K562 (cell line): ENCODE measurements around the gene KBTBD2. TPM values are rescaled to one million over a fixed set of nuclear protein-coding genes. Genes with fewer than 3 reads are reported as not detected.

Experiments used
- TGIF2 ChIP-seq: sonication (generic); formaldehyde crosslinking; IDR thresholded peaks from 2 replicates; pipeline ENCODE4 v1.8.1; 2022; ENCODE audit warnings: mild to moderate bottlenecking, missing genetic modification reagents, moderate library complexity
- polyA plus RNA-seq, 8 experiments: library from polyadenylated mRNA; depleted of rRNA in 4 of 8; stranded (reverse) in 5 of 8; unstranded in 3 of 8; fragments of >200 nt; fragmentation: Nextera tagmentation in 2 of 8; fragmentation: Illumina TruSeq in 1 of 8; extraction: Ambion mirVana in 2 of 8; extraction: Trizol in 1 of 8; gene quantifications; 2 replicates each; pipeline versions ENCODE4 v1.2.1 to v1.2.3, GENCODE V29; 2011 to 2014; ENCODE audit warnings: inconsistent platforms in 1 of 8, missing spikeins in 1 of 8
- total RNA-seq, 7 experiments: library from RNA; depleted of rRNA in 6 of 7; stranded (reverse); fragments of >200 nt in 6 of 7; fragmentation: Illumina TruSeq in 2 of 7; extraction: Trizol in 2 of 7; gene quantifications; 2 replicates each; pipeline versions ENCODE4 v1.2.1 to v1.2.3, GENCODE V29; 2011 to 2021; ENCODE audit warnings: low replicate concordance in 1 of 7
- TF ChIP-seq, protein P1 (sequence below): fragments of 450-650 bp; IDR thresholded peaks from 2 replicates; pipeline ENCODE4 v1.7.0; 2016; ENCODE audit warnings: borderline replicate concordance
- TF ChIP-seq, protein P2 (sequence below): fragments of 250-450 bp; sonication (Bioruptor Pico); IDR thresholded peaks from 2 replicates; pipeline ENCODE4 v1.8.0; 2022; ENCODE audit warnings: inconsistent platforms
- TF ChIP-seq, protein P3 (sequence below): sonication (generic); formaldehyde crosslinking; IDR thresholded peaks from 2 replicates; pipeline ENCODE4 v1.8.0; 2022; ENCODE audit warnings: mild to moderate bottlenecking, missing genetic modification reagents
- TF ChIP-seq, protein P4 (sequence below): fragments of 250-450 bp; sonication (Bioruptor Pico); IDR thresholded peaks from 2 replicates; pipeline ENCODE4 v1.6.1; 2021; ENCODE audit warnings: mild to moderate bottlenecking
- TF ChIP-seq, protein P5 (sequence below): sonication (generic); formaldehyde crosslinking; IDR thresholded peaks from 2 replicates; pipeline ENCODE4 v1.8.1; 2022; ENCODE audit warnings: missing genetic modification reagents
- TF ChIP-seq, protein P6 (sequence below): sonication (generic); formaldehyde crosslinking; IDR thresholded peaks from 2 replicates; pipeline ENCODE4 v1.9.0; 2022; ENCODE audit warnings: mild to moderate bottlenecking, missing genetic modification reagents
- TF ChIP-seq, protein P7 (sequence below): fragments of 250-450 bp; sonication (Bioruptor Pico); IDR thresholded peaks from 2 replicates; pipeline ENCODE4 v1.8.0; 2021; ENCODE audit warnings: moderate library complexity, mild to moderate bottlenecking, inconsistent platforms

Gene KBTBD2
- total and polyA plus RNA-seq, 9 of the 15 experiments (the other 6 are each of a cell fraction or from before 2014, with no cell fraction given) = 22.8 to 62.2 (median 30.8) TPM

DNA sequence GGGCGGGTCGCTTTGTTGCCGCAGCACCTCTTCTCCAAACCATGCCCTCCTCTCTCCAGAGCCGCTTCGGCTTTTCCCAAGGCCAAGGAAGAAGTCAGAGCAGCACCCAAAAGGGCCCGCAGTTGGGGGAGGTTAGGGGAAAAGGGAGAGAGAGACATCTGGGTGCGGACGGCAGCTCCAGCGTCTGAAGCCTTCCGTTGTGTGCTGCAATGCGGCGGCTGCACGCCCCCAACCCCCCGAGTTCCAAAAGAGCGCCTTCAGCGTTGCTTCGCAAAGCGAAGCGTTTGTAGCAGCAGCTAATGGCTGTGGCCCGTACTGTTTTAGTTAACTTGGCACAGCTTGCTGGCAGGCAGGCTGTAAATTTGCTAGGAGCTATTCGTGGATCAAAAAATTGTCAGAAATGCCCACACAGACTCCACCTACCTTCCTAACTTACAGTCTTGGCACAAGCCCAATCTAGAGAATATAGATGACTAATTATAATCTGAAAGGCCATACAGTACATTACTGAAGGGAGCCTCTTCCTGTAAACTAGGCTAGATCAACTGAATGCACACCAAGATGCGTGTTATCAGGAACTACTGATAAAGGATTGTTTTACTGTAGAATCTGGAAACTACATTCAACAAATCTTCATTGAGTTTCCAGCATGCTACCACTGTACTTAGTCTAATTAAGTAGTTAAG, 1.1 kb upstream of the KBTBD2 start (continued):
- TF ChIP-seq, protein P1, sequence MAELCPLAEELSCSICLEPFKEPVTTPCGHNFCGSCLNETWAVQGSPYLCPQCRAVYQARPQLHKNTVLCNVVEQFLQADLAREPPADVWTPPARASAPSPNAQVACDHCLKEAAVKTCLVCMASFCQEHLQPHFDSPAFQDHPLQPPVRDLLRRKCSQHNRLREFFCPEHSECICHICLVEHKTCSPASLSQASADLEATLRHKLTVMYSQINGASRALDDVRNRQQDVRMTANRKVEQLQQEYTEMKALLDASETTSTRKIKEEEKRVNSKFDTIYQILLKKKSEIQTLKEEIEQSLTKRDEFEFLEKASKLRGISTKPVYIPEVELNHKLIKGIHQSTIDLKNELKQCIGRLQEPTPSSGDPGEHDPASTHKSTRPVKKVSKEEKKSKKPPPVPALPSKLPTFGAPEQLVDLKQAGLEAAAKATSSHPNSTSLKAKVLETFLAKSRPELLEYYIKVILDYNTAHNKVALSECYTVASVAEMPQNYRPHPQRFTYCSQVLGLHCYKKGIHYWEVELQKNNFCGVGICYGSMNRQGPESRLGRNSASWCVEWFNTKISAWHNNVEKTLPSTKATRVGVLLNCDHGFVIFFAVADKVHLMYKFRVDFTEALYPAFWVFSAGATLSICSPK = no peak
- TF ChIP-seq, protein P2, sequence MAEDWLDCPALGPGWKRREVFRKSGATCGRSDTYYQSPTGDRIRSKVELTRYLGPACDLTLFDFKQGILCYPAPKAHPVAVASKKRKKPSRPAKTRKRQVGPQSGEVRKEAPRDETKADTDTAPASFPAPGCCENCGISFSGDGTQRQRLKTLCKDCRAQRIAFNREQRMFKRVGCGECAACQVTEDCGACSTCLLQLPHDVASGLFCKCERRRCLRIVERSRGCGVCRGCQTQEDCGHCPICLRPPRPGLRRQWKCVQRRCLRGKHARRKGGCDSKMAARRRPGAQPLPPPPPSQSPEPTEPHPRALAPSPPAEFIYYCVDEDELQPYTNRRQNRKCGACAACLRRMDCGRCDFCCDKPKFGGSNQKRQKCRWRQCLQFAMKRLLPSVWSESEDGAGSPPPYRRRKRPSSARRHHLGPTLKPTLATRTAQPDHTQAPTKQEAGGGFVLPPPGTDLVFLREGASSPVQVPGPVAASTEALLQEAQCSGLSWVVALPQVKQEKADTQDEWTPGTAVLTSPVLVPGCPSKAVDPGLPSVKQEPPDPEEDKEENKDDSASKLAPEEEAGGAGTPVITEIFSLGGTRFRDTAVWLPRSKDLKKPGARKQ (CRISPR knock-in tag) = peak; percentile 70; the same call in 1 of the 2 replicates
- TF ChIP-seq, protein P3, sequence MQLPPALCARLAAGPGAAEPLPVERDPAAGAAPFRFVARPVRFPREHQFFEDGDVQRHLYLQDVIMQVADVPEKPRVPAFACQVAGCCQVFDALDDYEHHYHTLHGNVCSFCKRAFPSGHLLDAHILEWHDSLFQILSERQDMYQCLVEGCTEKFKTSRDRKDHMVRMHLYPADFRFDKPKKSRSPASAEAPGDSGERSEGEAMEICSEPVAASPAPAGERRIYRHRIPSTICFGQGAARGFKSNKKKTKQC (CRISPR knock-in tag) = peak; percentile 67; the same call in 1 of the 2 replicates
- TF ChIP-seq, protein P4, sequence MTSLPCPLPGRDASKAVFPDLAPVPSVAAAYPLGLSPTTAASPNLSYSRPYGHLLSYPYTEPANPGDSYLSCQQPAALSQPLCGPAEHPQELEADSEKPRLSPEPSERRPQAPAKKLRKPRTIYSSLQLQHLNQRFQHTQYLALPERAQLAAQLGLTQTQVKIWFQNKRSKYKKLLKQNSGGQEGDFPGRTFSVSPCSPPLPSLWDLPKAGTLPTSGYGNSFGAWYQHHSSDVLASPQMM (CRISPR knock-in tag) = no peak
- TF ChIP-seq, protein P5, sequence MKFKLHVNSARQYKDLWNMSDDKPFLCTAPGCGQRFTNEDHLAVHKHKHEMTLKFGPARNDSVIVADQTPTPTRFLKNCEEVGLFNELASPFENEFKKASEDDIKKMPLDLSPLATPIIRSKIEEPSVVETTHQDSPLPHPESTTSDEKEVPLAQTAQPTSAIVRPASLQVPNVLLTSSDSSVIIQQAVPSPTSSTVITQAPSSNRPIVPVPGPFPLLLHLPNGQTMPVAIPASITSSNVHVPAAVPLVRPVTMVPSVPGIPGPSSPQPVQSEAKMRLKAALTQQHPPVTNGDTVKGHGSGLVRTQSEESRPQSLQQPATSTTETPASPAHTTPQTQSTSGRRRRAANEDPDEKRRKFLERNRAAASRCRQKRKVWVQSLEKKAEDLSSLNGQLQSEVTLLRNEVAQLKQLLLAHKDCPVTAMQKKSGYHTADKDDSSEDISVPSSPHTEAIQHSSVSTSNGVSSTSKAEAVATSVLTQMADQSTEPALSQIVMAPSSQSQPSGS (CRISPR knock-in tag) = no peak
- TF ChIP-seq, protein P6, sequence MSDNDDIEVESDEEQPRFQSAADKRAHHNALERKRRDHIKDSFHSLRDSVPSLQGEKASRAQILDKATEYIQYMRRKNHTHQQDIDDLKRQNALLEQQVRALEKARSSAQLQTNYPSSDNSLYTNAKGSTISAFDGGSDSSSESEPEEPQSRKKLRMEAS (CRISPR knock-in tag) = no peak
- TF ChIP-seq TGIF2 (CRISPR knock-in tag) = no peak
- TF ChIP-seq, protein P7, sequence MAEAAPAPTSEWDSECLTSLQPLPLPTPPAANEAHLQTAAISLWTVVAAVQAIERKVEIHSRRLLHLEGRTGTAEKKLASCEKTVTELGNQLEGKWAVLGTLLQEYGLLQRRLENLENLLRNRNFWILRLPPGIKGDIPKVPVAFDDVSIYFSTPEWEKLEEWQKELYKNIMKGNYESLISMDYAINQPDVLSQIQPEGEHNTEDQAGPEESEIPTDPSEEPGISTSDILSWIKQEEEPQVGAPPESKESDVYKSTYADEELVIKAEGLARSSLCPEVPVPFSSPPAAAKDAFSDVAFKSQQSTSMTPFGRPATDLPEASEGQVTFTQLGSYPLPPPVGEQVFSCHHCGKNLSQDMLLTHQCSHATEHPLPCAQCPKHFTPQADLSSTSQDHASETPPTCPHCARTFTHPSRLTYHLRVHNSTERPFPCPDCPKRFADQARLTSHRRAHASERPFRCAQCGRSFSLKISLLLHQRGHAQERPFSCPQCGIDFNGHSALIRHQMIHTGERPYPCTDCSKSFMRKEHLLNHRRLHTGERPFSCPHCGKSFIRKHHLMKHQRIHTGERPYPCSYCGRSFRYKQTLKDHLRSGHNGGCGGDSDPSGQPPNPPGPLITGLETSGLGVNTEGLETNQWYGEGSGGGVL = no peak
